T47D (cell line): ENCODE measurements around the gene ZNF236.

Experiments
- DNase-seq, 2 experiments: peaks; one replicate each; pipeline versions ENCODE4 v3.0.0 to v3.0.0-alpha.2; 2011 to 2012; ENCODE audit warnings: low read depth in 1 of 2, low spot score in 1 of 2
- JUND ChIP-seq: IDR thresholded peaks from 2 replicates; pipeline ENCODE4 v1.6.1; 2012; ENCODE audit warnings: low read depth
- in situ Hi-C: cut with HindIII; loops from 2 replicates; pipeline ENCODE4 v1.10.0; 2016; ENCODE audit warnings: low sequenced_read_pairs, low pct_unique_long_range_greater_than_20kb

The ZNF236 gene

GRCh38 chr18:76999077-76999476 is 176.7 kb downstream of the ZNF236 start:
- in situ Hi-C loops, result no loop called here
- no peak for DNase-seq
- no peak for TF ChIP-seq JUND

GRCh38 chr18:77000527-77000926 is 178.2 kb downstream of the ZNF236 start:
- DNase-seq, result peak; percentile 25 to 41
- in situ Hi-C loops, result no loop called here
- no peak for TF ChIP-seq JUND

- no peak for TF ChIP-seq JUND
- in situ Hi-C loops, result no loop called here
- DNase-seq, result no peak
These were observed 178.7 kb downstream of the ZNF236 start for GRCh38 chr18:77001041-77001440.

GRCh38 chr18:77001979-77002378 is 179.6 kb downstream of the ZNF236 start:
- DNase-seq, result no peak
- no peak for TF ChIP-seq JUND
- in situ Hi-C loops, result no loop called here

GRCh38 chr18:77002496-77002895 is 180.1 kb downstream of the ZNF236 start:
- in situ Hi-C loops, result no loop called here
- no peak for DNase-seq
- no peak for TF ChIP-seq JUND

- no peak for DNase-seq
- no peak for TF ChIP-seq JUND
- in situ Hi-C loops, result no loop called here
These were observed 181.0 kb downstream of the ZNF236 start for GRCh38 chr18:77003316-77003715.

- TF ChIP-seq JUND, result no peak
- DNase-seq, result no peak
- in situ Hi-C loops, result no loop called here
These were observed 182.4 kb downstream of the ZNF236 start for GRCh38 chr18:77004555-77005380.

GRCh38 chr18:77005651-77006195 is 183.4 kb downstream of the ZNF236 start:
- no peak for DNase-seq
- TF ChIP-seq JUND, result no peak
- in situ Hi-C loops, result no loop called here

- in situ Hi-C loops, result no loop called here
- DNase-seq, result no peak
- TF ChIP-seq JUND, result no peak
These were observed 184.2 kb downstream of the ZNF236 start for GRCh38 chr18:77006305-77007175.

- TF ChIP-seq JUND, result no peak
- no peak for DNase-seq
- in situ Hi-C loops, result no loop called here
These were observed 184.9 kb downstream of the ZNF236 start for GRCh38 chr18:77007251-77007650.

GRCh38 chr18:77008006-77008405 is 185.6 kb downstream of the ZNF236 start:
- in situ Hi-C loops, result no loop called here
- DNase-seq, result no peak
- no peak for TF ChIP-seq JUND

GRCh38 chr18:77008576-77009315 is 186.4 kb downstream of the ZNF236 start:
- in situ Hi-C loops, result no loop called here
- TF ChIP-seq JUND, result no peak
- no peak for DNase-seq

GRCh38 chr18:77009675-77010074 is 187.3 kb downstream of the ZNF236 start:
- no peak for TF ChIP-seq JUND

More at GRCh38 chr18:77009675-77010074, 187.3 kb downstream of the ZNF236 start:
- in situ Hi-C loops, result no loop called here
- DNase-seq, result no peak
